Mesendoderm (in vitro differentiated cells): ENCODE results near the gene DAW1. TPM values are rescaled to one million over a fixed set of nuclear protein-coding genes. Genes with fewer than 3 reads are reported as not detected.

Source experiments
- DNase-seq: peaks from one replicate; pipeline ENCODE4 v3.0.0; 2013
- H2AK5ac ChIP-seq: 2 replicates; pipeline ENCODE4 v1.6.1; 2013; ENCODE audit warnings: low read length, inconsistent platforms
- H2BK120ac ChIP-seq: 2 replicates; pipeline ENCODE4 v1.6.1; 2013; ENCODE audit warnings: low read depth, mild to moderate bottlenecking, low read length, moderate library complexity, mixed read lengths
- H2BK15ac ChIP-seq: replicated peaks from 2 replicates; pipeline ENCODE4 v1.6.1; 2013; ENCODE audit warnings: low read depth, mild to moderate bottlenecking, moderate library complexity
- H2BK5ac ChIP-seq: 2 replicates; pipeline ENCODE4 v1.6.1; 2013; ENCODE audit warnings: low read length, inconsistent platforms
- H3K18ac ChIP-seq: 2 replicates; pipeline ENCODE4 v1.6.1; 2013; ENCODE audit warnings: mild to moderate bottlenecking, low read length, mixed read lengths
- H3K23ac ChIP-seq: one replicate; pipeline ENCODE4 v1.6.1; 2013; ENCODE audit warnings: low read length
- H3K27ac ChIP-seq: 2 replicates; pipeline ENCODE4 v1.5.1; 2013; ENCODE audit warnings: low read depth, mild to moderate bottlenecking, inconsistent platforms, low read length, moderate library complexity
- H3K27me3 ChIP-seq: 2 replicates; pipeline ENCODE4 v1.6.1; 2013; ENCODE audit warnings: low read length, control low read depth, mild to moderate bottlenecking, inconsistent platforms; ENCODE audit not compliant: insufficient read depth, poor library complexity
- H3K36me3 ChIP-seq: 2 replicates; pipeline ENCODE4 v1.6.1; 2013; ENCODE audit warnings: low read length, inconsistent platforms; ENCODE audit not compliant: control insufficient read depth, insufficient read depth
- H3K4ac ChIP-seq: one replicate; pipeline ENCODE4 v1.6.1; 2013; ENCODE audit warnings: low read depth, mild to moderate bottlenecking, low read length, moderate library complexity
- H3K4me1 ChIP-seq: 2 replicates; pipeline ENCODE4 v1.6.1; 2013; ENCODE audit warnings: low read depth, low read length, inconsistent platforms; ENCODE audit not compliant: control insufficient read depth
- H3K4me2 ChIP-seq: 2 replicates; pipeline ENCODE4 v1.6.1; 2013; ENCODE audit warnings: low read length
- H3K4me3 ChIP-seq: 2 replicates; pipeline ENCODE4 v1.5.1; 2013; ENCODE audit warnings: mild to moderate bottlenecking, low read length
- H3K56ac ChIP-seq: one replicate; pipeline ENCODE4 v1.6.1; 2013; ENCODE audit warnings: low read length
- H3K79me1 ChIP-seq: 2 replicates; pipeline ENCODE4 v1.6.1; 2013; ENCODE audit warnings: low read length, inconsistent platforms
- H3K79me2 ChIP-seq: 2 replicates; pipeline ENCODE4 v1.6.1; 2013; ENCODE audit warnings: mild to moderate bottlenecking, low read length; ENCODE audit not compliant: control insufficient read depth, insufficient read depth
- H3K9ac ChIP-seq: 2 replicates; pipeline ENCODE4 v1.6.1; 2013; ENCODE audit warnings: low read length, inconsistent platforms
- H4K5ac ChIP-seq: one replicate; pipeline ENCODE4 v1.6.1; 2013; ENCODE audit warnings: low read length
- H4K8ac ChIP-seq: one replicate; pipeline ENCODE4 v1.6.1; 2013; ENCODE audit warnings: low read depth, mild to moderate bottlenecking, control low read depth, low read length, moderate library complexity
- WGBS: extraction: QIAGEN DNeasy Blood & Tissue Kit; methylation state at CpG from one replicate; pipeline ENCODE4 v1.1.7; 2013; ENCODE audit warnings: low lambda C conversion rate, missing lambda C conversion rate; ENCODE audit not compliant: insufficient coverage; ENCODE audit errors: extremely low coverage; 5-methylcytosine and 5-hydroxymethylcytosine counted together
- polyA plus RNA-seq, 2 experiments: library from polyadenylated mRNA; stranded (reverse); fragments of 200-250 nt; gene quantifications; one replicate each; pipeline ENCODE4 v1.2.3, GENCODE V29; 2013

Gene DAW1
- 0.49 TPM for polyA plus RNA-seq (2013, experiment 1 of 2)
- 0.52 TPM for polyA plus RNA-seq (2013, experiment 2 of 2)

GRCh38 chr2:227871375-227871791 is at the start of gene DAW1:
Gene DAW1 (plus strand): TSS chr2:227871631. CDS start chr2:227871690, 59 bp downstream.
- H3K79me1 ChIP-seq, result no peaks in the 10 kb centered on the region
- H3K36me3 ChIP-seq, result no peaks in the 10 kb centered on the region
- peak within 1 kb of the TSS; percentile 40 for H3K4me2 ChIP-seq
- no peak within 1 kb of the TSS for H3K4ac ChIP-seq
- no peaks in the 10 kb centered on the region for H3K27me3 ChIP-seq
- peak within 1 kb of the TSS; percentile 2 for H3K18ac ChIP-seq
- H3K4me1 ChIP-seq, result no peaks in the 10 kb centered on the region
- H3K23ac ChIP-seq, result no peak within 1 kb of the TSS
- peak within 1 kb of the TSS; percentile 57 for H3K9ac ChIP-seq
- H3K56ac ChIP-seq, result peak within 1 kb of the TSS; percentile 89
- H3K79me2 ChIP-seq, result no peaks in the 10 kb centered on the region
- no peak within 1 kb of the TSS for H4K5ac ChIP-seq
- H2AK5ac ChIP-seq, result no peak within 1 kb of the TSS
- no peak within 1 kb of the TSS for H2BK15ac ChIP-seq
- peak within 1 kb of the TSS; percentile 9 for H3K4me3 ChIP-seq
- peak; percentile 89 for DNase-seq
- no peak within 1 kb of the TSS for H4K8ac ChIP-seq
- no peak within 1 kb of the TSS for H2BK120ac ChIP-seq
- no peak within 1 kb of the TSS for H2BK5ac ChIP-seq
- no CpG with 5 or more reads among the region's 34 CpGs for WGBS
- no peak within 1 kb of the TSS for H3K27ac ChIP-seq

- Histone ChIP-seq H3K27ac (no peak overlapping the region), H2BK5ac (no peak overlapping the region), H3K4ac (no peak overlapping the region), H3K4me2 (no peak overlapping the region), H3K79me2 (no peaks in the 10 kb centered on the region), H2AK5ac (no peak overlapping the region), H3K36me3 (no peaks in the 10 kb centered on the region), H3K23ac (no peak overlapping the region), H3K18ac (no peak overlapping the region), H3K27me3 (no peaks in the 10 kb centered on the region), H3K9ac (no peak overlapping the region), H4K8ac (no peak overlapping the region), H3K56ac (no peak overlapping the region), H3K79me1 (no peaks in the 10 kb centered on the region), H4K5ac (no peak overlapping the region), H3K4me1 (peaks cover 10% of the 10 kb centered on the region), H3K4me3 (no peak overlapping the region), H2BK15ac (no peak overlapping the region), H2BK120ac (no peak overlapping the region)
- WGBS, result no CpG with 5 or more reads among the region's 2 CpGs
- no peak for DNase-seq
These were observed 48.9 kb upstream of the DAW1 start for GRCh38 chr2:227822416-227823003.

GRCh38 chr2:227823922-227824321 is 47.5 kb upstream of the DAW1 start:
- H3K4me2 ChIP-seq, result no peak overlapping the region
- H3K27me3 ChIP-seq, result no peaks in the 10 kb centered on the region
- no peak overlapping the region for H3K4ac ChIP-seq
- H2AK5ac ChIP-seq, result no peak overlapping the region
- H3K4me3 ChIP-seq, result no peak overlapping the region
- H3K18ac ChIP-seq, result no peak overlapping the region
- no peak overlapping the region for H3K27ac ChIP-seq
- no peak overlapping the region for H3K23ac ChIP-seq
- no peaks in the 10 kb centered on the region for H3K79me1 ChIP-seq
- no peak overlapping the region for H2BK5ac ChIP-seq
- H2BK120ac ChIP-seq, result no peak overlapping the region
- DNase-seq, result no peak
- no peaks in the 10 kb centered on the region for H3K79me2 ChIP-seq
- WGBS, result no CpG with 5 or more reads among the region's 2 CpGs
- H2BK15ac ChIP-seq, result no peak overlapping the region
- H4K5ac ChIP-seq, result no peak overlapping the region
- no peaks in the 10 kb centered on the region for H3K36me3 ChIP-seq
- H3K56ac ChIP-seq, result no peak overlapping the region
- no peak overlapping the region for H4K8ac ChIP-seq
- H3K4me1 ChIP-seq, result peaks cover under 1% of the 10 kb centered on the region
- H3K9ac ChIP-seq, result no peak overlapping the region

- no peaks in the 10 kb centered on the region for H3K79me2 ChIP-seq
- no peak overlapping the region for H3K56ac ChIP-seq
- H3K4me2 ChIP-seq, result no peak overlapping the region
- H3K36me3 ChIP-seq, result no peaks in the 10 kb centered on the region
- no peak overlapping the region for H3K18ac ChIP-seq
- no peak for DNase-seq
- no peak overlapping the region for H4K8ac ChIP-seq
- no peak overlapping the region for H2BK15ac ChIP-seq
- H4K5ac ChIP-seq, result no peak overlapping the region
- H3K79me1 ChIP-seq, result no peaks in the 10 kb centered on the region
- WGBS, result no CpG with 5 or more reads among the region's 7 CpGs
- H3K4me1 ChIP-seq, result no peaks in the 10 kb centered on the region
- H3K4ac ChIP-seq, result no peak overlapping the region
- no peak overlapping the region for H3K23ac ChIP-seq
- no peak overlapping the region for H2AK5ac ChIP-seq
- H3K27me3 ChIP-seq, result no peaks in the 10 kb centered on the region
- H3K4me3 ChIP-seq, result no peak overlapping the region
- H3K9ac ChIP-seq, result no peak overlapping the region
- no peak overlapping the region for H3K27ac ChIP-seq
- H2BK5ac ChIP-seq, result no peak overlapping the region
- no peak overlapping the region for H2BK120ac ChIP-seq
These were observed 46.7 kb upstream of the DAW1 start for GRCh38 chr2:227824711-227825110.

- no peak for DNase-seq
- no peak overlapping the region for H3K23ac ChIP-seq
- no peak overlapping the region for H3K9ac ChIP-seq
- H3K27ac ChIP-seq, result no peak overlapping the region
- H3K27me3 ChIP-seq, result no peaks in the 10 kb centered on the region
- H2BK15ac ChIP-seq, result no peak overlapping the region
- no peak overlapping the region for H3K4me2 ChIP-seq
- H3K4me1 ChIP-seq, result no peaks in the 10 kb centered on the region
- H3K79me2 ChIP-seq, result no peaks in the 10 kb centered on the region
- H4K8ac ChIP-seq, result no peak overlapping the region
- no peak overlapping the region for H2BK5ac ChIP-seq
- no peak overlapping the region for H2BK120ac ChIP-seq
- H3K4me3 ChIP-seq, result no peak overlapping the region
- no peak overlapping the region for H3K56ac ChIP-seq
- no peak overlapping the region for H3K18ac ChIP-seq
- H4K5ac ChIP-seq, result no peak overlapping the region
- no peaks in the 10 kb centered on the region for H3K79me1 ChIP-seq
- H3K36me3 ChIP-seq, result no peaks in the 10 kb centered on the region
- H3K4ac ChIP-seq, result no peak overlapping the region
- WGBS, result no CpG with 5 or more reads among the region's 10 CpGs
- H2AK5ac ChIP-seq, result no peak overlapping the region
These were observed 45.4 kb upstream of the DAW1 start for GRCh38 chr2:227826019-227826521.

- Histone ChIP-seq H3K23ac (no peak overlapping the region), H2BK120ac (no peak overlapping the region), H3K4me3 (no peak overlapping the region), H3K27ac (no peak overlapping the region), H3K4me1 (no peaks in the 10 kb centered on the region), H3K27me3 (no peaks in the 10 kb centered on the region), H4K8ac (no peak overlapping the region), H2AK5ac (no peak overlapping the region), H3K4me2 (no peak overlapping the region), H3K9ac (no peak overlapping the region), H3K56ac (no peak overlapping the region), H3K4ac (no peak overlapping the region), H3K18ac (no peak overlapping the region), H4K5ac (no peak overlapping the region), H2BK5ac (no peak overlapping the region), H2BK15ac (no peak overlapping the region), H3K36me3 (no peaks in the 10 kb centered on the region), H3K79me1 (no peaks in the 10 kb centered on the region), H3K79me2 (no peaks in the 10 kb centered on the region)
- no CpG with 5 or more reads among the region's 2 CpGs for WGBS
- no peak for DNase-seq
These were observed 44.9 kb upstream of the DAW1 start for GRCh38 chr2:227826563-227826962.
